Stimulated activated CD4-positive, alpha-beta T cell treated with anti-CD3 and anti-CD28 coated beads, TNF-alpha, amount 100 ng/mL, for 24 hours (primary cell): ENCODE measurements around the gene TXNRD1.
"Not testable (repeated sequence)": the region's sequence is repeated elsewhere in the genome, so short reads cannot be mapped to it uniquely, and the experiment has no call there.

Experiments used
- DNase-seq, 3 experiments: peaks; one replicate each; pipeline ENCODE4 v3.0.0-alpha.2; 2020; ENCODE audit warnings: low read depth in 3 of 3

TXNRD1 gene

GRCh38 chr12:104328278-104328677 is 112.7 kb downstream of the TXNRD1 start:
- DNase-seq, result not testable (repeated sequence)

DNA sequence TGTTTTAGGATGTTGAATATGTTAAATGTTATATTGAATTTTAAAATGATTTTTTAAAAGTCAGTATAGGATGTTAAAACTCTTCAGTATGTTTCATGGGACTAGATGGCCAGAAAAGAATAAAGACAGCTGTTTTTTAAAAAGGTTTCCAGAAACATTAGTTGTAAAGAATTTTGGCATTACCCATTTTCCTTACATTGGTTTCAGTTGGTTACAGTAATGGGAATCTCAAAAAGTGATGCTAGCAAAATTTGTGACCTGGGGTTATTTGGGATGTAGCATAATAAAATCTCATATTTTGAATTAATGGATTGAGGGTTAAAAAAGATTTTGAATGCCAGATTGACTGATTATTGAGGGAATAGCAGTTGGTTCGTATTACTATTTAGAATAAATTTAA is 113.2 kb downstream of the TXNRD1 start:
- DNase-seq, result no peak

DNA sequence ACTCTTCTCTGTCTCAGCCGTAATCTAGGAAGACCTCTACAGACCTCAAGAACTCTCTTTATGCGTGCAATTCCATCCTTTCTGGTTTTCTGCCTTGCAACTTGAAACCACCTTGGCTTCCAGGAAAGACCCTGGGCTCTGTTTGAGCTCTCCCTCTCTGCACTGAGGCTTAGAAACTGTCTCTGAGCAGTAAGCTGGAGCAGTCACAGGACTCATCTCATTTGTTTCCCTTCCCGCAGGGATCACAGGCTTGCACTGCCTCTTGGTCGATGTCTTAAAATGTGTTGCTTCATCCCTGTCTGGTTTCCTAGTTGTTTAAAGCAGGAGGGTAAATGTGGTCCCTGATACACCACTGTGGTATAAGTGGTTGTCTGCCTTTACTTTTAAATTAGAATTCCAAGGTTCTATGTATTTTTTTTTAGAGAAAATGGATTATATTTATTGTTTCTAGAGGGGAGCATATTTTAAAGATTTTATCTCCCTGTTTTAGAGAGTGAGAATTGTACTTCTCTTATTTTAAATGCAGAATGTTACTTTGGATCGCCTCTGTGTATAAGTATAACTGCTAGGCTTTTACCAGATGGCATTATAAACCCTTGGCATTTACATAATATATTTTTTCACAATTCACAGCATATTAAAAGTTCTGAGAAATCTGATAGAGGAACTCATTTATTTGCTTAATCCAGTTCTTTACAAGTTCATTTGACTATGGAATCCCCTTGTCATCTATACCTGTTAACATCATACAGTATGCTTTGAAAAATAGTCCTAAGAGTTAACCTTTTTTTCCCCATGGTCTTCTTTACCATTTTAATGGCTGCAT is 114.3 kb downstream of the TXNRD1 start:
- DNase-seq, result no peak

- DNase-seq, result no peak
Observed at GRCh38 chr12:104331376-104331775, 115.8 kb downstream of the TXNRD1 start.

DNA sequence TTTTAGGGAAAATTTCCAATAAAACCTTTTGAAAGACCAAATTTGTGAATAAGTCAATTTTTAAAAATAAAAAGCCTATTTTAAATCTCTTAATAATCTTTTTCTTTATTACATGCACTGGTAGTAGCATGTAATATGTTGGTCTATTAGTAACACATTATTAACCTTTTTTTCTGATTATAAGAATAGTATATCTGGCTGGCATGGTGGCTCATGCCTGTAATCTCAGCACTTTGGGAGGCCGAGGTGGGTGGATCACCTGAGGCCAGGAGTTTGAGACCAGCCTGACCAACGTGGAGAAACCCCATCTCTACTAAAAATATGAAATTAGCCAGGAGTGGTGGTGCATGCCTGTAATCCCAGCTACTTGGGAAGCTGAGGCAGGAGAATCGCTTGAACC is 116.7 kb downstream of the TXNRD1 start:
- not testable (repeated sequence) for DNase-seq

DNA sequence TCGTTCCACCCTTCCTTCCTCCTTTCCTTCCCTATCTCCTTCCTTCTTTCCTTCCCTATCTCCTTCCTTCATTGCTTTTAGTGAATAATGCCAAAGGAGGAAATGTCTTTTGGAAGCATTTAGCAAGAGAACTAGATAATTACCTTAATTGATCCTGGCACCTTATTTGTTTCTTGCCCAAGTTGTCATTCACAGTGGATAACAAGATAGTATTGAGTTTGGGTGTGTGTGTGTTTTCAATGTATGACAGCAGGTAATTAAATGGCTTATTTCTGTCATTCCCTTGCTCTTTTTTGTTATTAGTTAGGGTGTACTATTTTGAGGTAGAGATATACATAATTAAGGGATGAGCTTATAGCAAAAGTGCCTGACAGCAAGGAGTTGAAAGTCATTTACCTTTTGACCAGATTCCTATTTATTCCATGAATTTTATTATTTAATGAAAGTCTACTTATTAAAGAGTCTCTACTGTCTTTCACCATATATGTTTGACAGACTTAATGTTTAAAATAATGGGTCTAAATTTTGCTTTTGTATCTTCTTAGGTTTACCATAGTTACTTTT is 118.2 kb downstream of the TXNRD1 start:
- DNase-seq, result no peak

DNA sequence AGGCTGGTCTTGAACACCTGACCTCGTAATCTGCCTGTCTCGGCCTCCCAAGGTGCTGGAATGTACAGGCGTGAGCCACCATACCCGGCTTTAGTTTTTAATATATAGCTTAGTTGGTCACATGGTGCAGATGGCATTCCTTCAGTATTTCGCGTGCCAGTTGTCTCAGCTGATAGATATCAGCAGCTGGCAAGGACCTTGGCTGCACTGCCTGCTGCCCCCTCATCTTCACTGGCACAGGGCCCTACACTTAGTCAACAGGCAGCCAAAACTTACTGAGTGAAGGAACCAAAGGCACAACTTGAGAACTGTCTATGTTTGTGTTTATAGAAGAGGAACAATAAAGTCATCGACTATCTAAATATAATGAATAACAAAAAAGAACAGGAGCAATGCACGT is 119.0 kb downstream of the TXNRD1 start:
- DNase-seq, result no peak

- no peak for DNase-seq
Observed at GRCh38 chr12:104336115-104336514, 120.5 kb downstream of the TXNRD1 start.

GRCh38 chr12:104337030-104337558 is 121.5 kb downstream of the TXNRD1 start:
- DNase-seq, result no peak

- no peak for DNase-seq
Observed at GRCh38 chr12:104339663-104340062, 124.1 kb downstream of the TXNRD1 start.

DNA sequence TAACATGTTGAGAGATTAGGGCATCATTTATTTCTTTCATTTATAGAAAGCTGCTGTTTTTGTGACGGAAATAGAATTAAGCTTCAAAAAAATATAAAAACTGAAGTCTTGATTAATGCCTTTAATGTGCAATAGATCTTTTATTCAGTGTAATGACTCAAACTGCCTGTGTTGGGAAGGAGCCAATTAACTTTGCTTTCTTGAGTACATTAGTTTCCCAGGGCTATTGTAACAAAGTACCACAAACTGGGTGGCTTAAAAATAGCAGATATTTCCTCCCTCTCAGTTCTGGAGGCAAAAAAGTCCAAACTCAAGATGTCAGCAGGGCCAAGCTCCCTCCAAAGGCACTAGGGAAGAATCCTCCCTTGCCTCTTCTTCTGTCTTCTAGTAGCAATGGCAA is 124.6 kb downstream of the TXNRD1 start:
- DNase-seq, result no peak

GRCh38 chr12:104340925-104341611 is 125.5 kb downstream of the TXNRD1 start:
- DNase-seq, result no peak

GRCh38 chr12:104342147-104342546 is 126.6 kb downstream of the TXNRD1 start:
- DNase-seq, result no peak

DNA sequence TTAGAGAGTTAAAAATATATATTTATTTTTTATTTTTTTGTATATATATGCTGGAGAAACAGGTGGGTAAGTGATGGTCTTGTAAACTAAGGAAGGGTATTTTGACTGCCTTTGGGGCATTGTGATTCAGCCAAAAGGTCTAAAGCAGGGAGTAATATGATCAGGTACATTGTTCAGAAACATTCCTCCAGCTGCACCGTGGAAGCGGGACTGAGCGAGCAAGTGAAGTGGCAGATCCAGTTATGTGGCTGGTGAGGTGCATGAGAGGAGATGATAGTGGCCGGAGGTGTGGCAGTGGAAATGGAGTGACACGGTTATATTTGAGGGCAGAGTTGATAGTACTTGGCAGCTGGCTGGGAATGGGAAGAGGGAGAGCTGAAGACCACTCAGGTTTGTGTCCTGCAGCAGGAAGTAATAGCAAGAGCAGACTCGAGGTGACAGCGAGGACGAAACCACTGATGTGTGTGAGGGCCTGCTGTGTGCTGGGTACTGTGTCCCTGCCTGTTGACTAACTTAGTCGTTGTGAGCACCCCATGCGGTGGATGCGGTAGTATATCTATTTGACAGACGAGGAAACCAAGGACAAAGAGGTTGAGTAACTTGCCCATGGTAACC is 127.2 kb downstream of the TXNRD1 start:
- DNase-seq, result no peak

DNA sequence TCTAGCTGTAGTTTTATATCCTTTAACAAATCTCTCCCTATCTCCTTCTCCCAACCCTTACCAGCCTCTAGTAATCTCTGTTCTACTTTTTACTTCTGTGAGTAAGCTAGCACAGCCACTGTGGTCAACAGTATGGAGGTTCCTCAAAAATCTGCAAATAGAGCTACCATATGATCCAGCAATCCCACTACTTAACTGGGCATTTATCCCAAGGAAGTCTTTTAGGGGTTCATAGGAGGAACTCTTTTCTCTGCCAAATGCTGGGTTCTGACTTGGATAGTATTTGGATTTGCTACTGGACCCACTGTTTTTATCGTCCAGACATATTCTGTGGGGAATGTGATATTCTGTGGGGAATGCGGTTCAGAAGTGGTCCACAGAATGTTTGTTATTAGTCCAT is 129.1 kb downstream of the TXNRD1 start:
- DNase-seq, result no peak

DNA sequence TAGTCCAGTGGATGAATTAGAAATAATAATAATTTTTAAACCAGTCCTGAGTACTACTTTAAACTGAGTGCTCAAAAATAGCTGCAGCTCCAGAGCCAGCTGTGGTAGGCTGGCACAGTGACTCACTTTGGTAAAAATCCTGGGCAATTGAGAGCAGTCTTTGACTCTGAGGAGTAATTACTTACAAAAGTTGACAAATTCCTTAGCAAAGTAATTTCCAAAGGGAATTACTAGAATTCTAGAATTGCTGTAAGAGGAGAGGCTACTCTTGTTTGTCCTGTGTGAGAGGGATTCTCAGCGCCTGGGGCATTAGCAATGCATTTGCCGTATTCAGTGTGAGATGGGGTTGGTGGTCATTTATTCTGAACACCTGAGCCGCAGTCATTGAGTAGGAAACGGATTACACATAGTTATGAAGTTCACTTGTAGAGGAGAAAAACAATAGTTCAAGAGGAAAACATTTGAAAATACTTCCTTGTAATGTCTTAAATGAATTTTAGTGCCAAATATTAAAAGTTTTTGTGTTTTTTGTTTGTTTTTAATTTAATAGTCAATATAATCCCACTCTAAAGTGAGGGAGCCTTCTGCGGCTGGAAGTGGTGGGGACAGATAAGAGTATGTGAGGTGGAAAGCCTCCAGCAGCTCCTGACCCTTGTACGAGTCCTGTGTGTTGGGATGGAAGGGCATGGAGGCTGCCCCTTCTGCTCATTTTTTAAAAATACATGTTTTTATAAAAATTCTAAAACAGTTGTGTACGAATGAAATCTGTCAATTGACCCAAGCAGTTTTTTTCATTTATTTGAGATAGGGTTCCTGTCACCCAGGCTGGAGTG is 129.9 kb downstream of the TXNRD1 start:
- DNase-seq, result no peak

- no peak for DNase-seq
Observed at GRCh38 chr12:104347374-104348075, 131.9 kb downstream of the TXNRD1 start.

DNA sequence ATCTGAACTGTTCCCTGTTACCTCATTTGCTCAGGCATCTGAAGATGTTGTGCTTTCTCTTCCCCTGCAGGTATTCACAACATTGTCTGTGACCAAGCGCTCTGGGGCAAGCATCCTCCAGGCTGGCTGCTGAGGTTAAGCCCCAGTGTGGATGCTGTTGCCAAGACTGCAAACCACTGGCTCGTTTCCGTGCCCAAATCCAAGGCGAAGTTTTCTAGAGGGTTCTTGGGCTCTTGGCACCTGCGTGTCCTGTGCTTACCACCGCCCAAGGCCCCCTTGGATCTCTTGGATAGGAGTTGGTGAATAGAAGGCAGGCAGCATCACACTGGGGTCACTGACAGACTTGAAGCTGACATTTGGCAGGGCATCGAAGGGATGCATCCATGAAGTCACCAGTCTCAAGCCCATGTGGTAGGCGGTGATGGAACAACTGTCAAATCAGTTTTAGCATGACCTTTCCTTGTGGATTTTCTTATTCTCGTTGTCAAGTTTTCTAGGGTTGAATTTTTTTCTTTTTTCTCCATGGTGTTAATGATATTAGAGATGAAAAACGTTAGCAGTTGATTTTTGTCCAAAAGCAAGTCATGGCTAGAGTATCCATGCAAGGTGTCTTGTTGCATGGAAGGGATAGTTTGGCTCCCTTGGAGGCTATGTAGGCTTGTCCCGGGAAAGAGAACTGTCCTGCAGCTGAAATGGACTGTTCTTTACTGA is 132.9 kb downstream of the TXNRD1 start:
- no peak for DNase-seq

- no peak for DNase-seq
Observed at GRCh38 chr12:104348994-104349494, 133.5 kb downstream of the TXNRD1 start.
